IMR-90 (cell line): Measurements from ENCODE around the gene CTTN. TPM values are rescaled to one million over a fixed set of nuclear protein-coding genes. Genes with fewer than 3 reads are reported as not detected.

Source experiments
- ATAC-seq: fragments of 200-7000 bp; cut with Tn5 transposase; 2 replicates; pipeline ENCODE4 v1.9.1; 2020; ENCODE audit warnings: low read depth, mild to moderate bottlenecking, moderate library complexity
- BruUV-seq: library from RNA; stranded (reverse); fragments of 400-500 nt; replicated peaks from 2 replicates; lab custom pipeline; 2021; lab: Mats Ljungman, UMichigan
- CTCF ChIA-PET: fragments of 300-600 bp; formaldehyde crosslinking; extraction: SDS; loops from one replicate; lab custom pipeline; 2021; ENCODE audit warnings: antibody characterized with exemption; lab: Yijun Ruan, JAX
- POLR2A ChIA-PET: fragments of 300-600 bp; sonication (Branson Sonifier 250); formaldehyde crosslinking; loops from one replicate; lab custom pipeline; 2022; ENCODE audit warnings: antibody characterized with exemption; ENCODE audit not compliant: unreplicated experiment; lab: Charles Lee
- DNase-seq: peaks from one replicate; pipeline ENCODE4 v3.0.0; 2013
- H2AFZ ChIP-seq: replicated peaks from 2 replicates; pipeline ENCODE3; 2013; ENCODE audit warnings: low read length, mild to moderate bottlenecking; ENCODE audit not compliant: poor library complexity
- H2AK5ac ChIP-seq: 2 replicates; pipeline ENCODE4 v1.6.1; 2013; ENCODE audit warnings: low read depth, low read length, inconsistent platforms
- H2AK9ac ChIP-seq: replicated peaks from 2 replicates; pipeline ENCODE3; 2013; ENCODE audit warnings: mild to moderate bottlenecking, low read depth, low read length, moderate library complexity; ENCODE audit not compliant: poor library complexity
- H2BK120ac ChIP-seq: 2 replicates; pipeline ENCODE4 v1.6.1; 2013; ENCODE audit warnings: low read depth, low read length, inconsistent platforms
- H2BK15ac ChIP-seq: 3 replicates; pipeline ENCODE4 v1.6.1; 2013; ENCODE audit warnings: low read depth, low read length, inconsistent platforms
- H2BK20ac ChIP-seq: 2 replicates; pipeline ENCODE4 v1.6.1; 2013; ENCODE audit warnings: low read depth, mild to moderate bottlenecking, inconsistent platforms, low read length, moderate library complexity
- H2BK5ac ChIP-seq: 2 replicates; pipeline ENCODE4 v1.6.1; 2013; ENCODE audit warnings: mild to moderate bottlenecking, low read depth, low read length, inconsistent platforms; ENCODE audit not compliant: poor library complexity, severe bottlenecking
- H3K14ac ChIP-seq: replicated peaks from 2 replicates; pipeline ENCODE4 v1.6.1; 2013; ENCODE audit warnings: low read depth, low read length, inconsistent platforms
- H3K18ac ChIP-seq: 2 replicates; pipeline ENCODE4 v1.6.1; 2013; ENCODE audit warnings: low read depth, low read length, control low read depth
- H3K23ac ChIP-seq: 2 replicates; pipeline ENCODE4 v1.6.1; 2013; ENCODE audit warnings: low read depth, low read length, inconsistent platforms
- H3K27ac ChIP-seq: 2 replicates; pipeline ENCODE4 v1.5.1; 2013; ENCODE audit warnings: mild to moderate bottlenecking, control low read depth, low read length; ENCODE audit not compliant: insufficient read depth
- H3K27me3 ChIP-seq: 2 replicates; pipeline ENCODE4 v1.6.1; 2013; ENCODE audit warnings: low read length; ENCODE audit not compliant: control insufficient read depth, insufficient read depth
- H3K36me3 ChIP-seq: 2 replicates; pipeline ENCODE4 v1.6.1; 2013; ENCODE audit warnings: low read length, mixed read lengths; ENCODE audit not compliant: control insufficient read depth, insufficient read depth
- H3K4ac ChIP-seq: 2 replicates; pipeline ENCODE4 v1.6.1; 2013; ENCODE audit warnings: low read depth, low read length, inconsistent platforms
- H3K4me1 ChIP-seq: 2 replicates; pipeline ENCODE4 v1.6.1; 2013; ENCODE audit warnings: low read length, mixed read lengths; ENCODE audit not compliant: control insufficient read depth, insufficient read depth
- H3K4me2 ChIP-seq: 2 replicates; pipeline ENCODE4 v1.6.1; 2013; ENCODE audit warnings: low read depth, mild to moderate bottlenecking, control low read depth, low read length, moderate library complexity
- H3K4me3 ChIP-seq: 2 replicates; pipeline ENCODE4 v1.5.1; 2013; ENCODE audit warnings: low read depth, mild to moderate bottlenecking, control low read depth, low read length, moderate library complexity; ENCODE audit not compliant: insufficient read depth
- H3K56ac ChIP-seq: 2 replicates; pipeline ENCODE4 v1.6.1; 2013; ENCODE audit warnings: low read length, inconsistent platforms; ENCODE audit not compliant: insufficient read depth; ENCODE audit errors: extremely low read depth
- H3K79me1 ChIP-seq, 2 experiments: 2 replicates each; pipeline ENCODE4 v1.6.1; 2013; ENCODE audit warnings: low read length in 2 of 2, inconsistent platforms in 1 of 2, low read depth in 1 of 2
- H3K9ac ChIP-seq: 2 replicates; pipeline ENCODE4 v1.6.1; 2013; ENCODE audit warnings: low read depth, low read length, control low read depth
- H3K9me1 ChIP-seq: 2 replicates; pipeline ENCODE4 v1.6.1; 2013; ENCODE audit warnings: low read length, inconsistent platforms; ENCODE audit not compliant: insufficient read depth
- H3K9me3 ChIP-seq: 2 replicates; pipeline ENCODE4 v1.6.1; 2013; ENCODE audit warnings: low read length; ENCODE audit not compliant: control insufficient read depth, insufficient read depth
- H4K20me1 ChIP-seq: 2 replicates; pipeline ENCODE4 v1.6.1; 2013; ENCODE audit warnings: low read length, inconsistent platforms; ENCODE audit not compliant: insufficient read depth
- H4K5ac ChIP-seq: 2 replicates; pipeline ENCODE4 v1.6.1; 2013; ENCODE audit warnings: mild to moderate bottlenecking, low read depth, low read length, control low read depth
- H4K8ac ChIP-seq, 2 experiments: 2 replicates each; pipeline ENCODE4 v1.6.1; 2013; ENCODE audit warnings: low read depth in 2 of 2, low read length in 2 of 2, control low read depth in 1 of 2, inconsistent platforms in 1 of 2
- H4K91ac ChIP-seq: 2 replicates; pipeline ENCODE4 v1.6.1; 2013; ENCODE audit warnings: low read depth, low read length, inconsistent platforms; ENCODE audit not compliant: insufficient read depth
- CTCF ChIP-seq: conservative IDR thresholded peaks from 2 replicates; pipeline ENCODE4 v1.5.1; 2012; ENCODE audit warnings: mild to moderate bottlenecking, low read depth, low read length, improper control_type of control experiment
- FOS ChIP-seq: fragments of 150-350 bp; IDR thresholded peaks from 2 replicates; pipeline ENCODE4 v1.6.1; 2016; ENCODE audit warnings: low read depth, low read length
- MAFK ChIP-seq: IDR thresholded peaks from 2 replicates; pipeline ENCODE4 v1.6.1; 2012; ENCODE audit warnings: low read depth, low read length, improper control_type of control experiment
- MAZ ChIP-seq: IDR thresholded peaks from 2 replicates; pipeline ENCODE4 v1.6.1; 2012; ENCODE audit warnings: low read depth, mild to moderate bottlenecking, low read length, improper control_type of control experiment, moderate library complexity, borderline replicate concordance
- MXI1 ChIP-seq: IDR thresholded peaks from 2 replicates; pipeline ENCODE4 v1.6.1; 2012; ENCODE audit warnings: low read depth, mild to moderate bottlenecking, low read length, moderate library complexity, borderline replicate concordance
- NFE2L2 ChIP-seq: fragments of 150-350 bp; IDR thresholded peaks from 2 replicates; pipeline ENCODE4 v1.6.1; 2016; ENCODE audit warnings: low read depth, mild to moderate bottlenecking, low read length
- RFX5 ChIP-seq: IDR thresholded peaks from 2 replicates; pipeline ENCODE4 v1.8.0; 2012; ENCODE audit warnings: low read depth, mild to moderate bottlenecking, low read length, moderate library complexity
- SMC3 ChIP-seq: fragments of 150-350 bp; IDR thresholded peaks from 2 replicates; pipeline ENCODE4 v1.6.1; 2016; ENCODE audit warnings: low read depth, mild to moderate bottlenecking, antibody characterized with exemption, low read length, moderate library complexity
- USF2 ChIP-seq: fragments of 150-350 bp; IDR thresholded peaks from 2 replicates; pipeline ENCODE4 v1.6.1; 2017; ENCODE audit warnings: mild to moderate bottlenecking, antibody characterized with exemption, low read length, low read depth
- WGBS, 2 experiments: methylation state at CpG; one replicate each; pipeline versions ENCODE4 v1.1.5 to v1.1.7; 2013; ENCODE audit warnings: missing lambda C conversion rate in 2 of 2; ENCODE audit not compliant: insufficient read length in 1 of 2; ENCODE audit errors: extremely low coverage in 2 of 2; 5-methylcytosine and 5-hydroxymethylcytosine counted together
- dilution Hi-C: fragments of 300-500 bp; cut with HindIII; formaldehyde crosslinking; loops from one replicate; pipeline ENCODE4 v1.14.3; 2018; ENCODE audit warnings: low sequenced_read_pairs; ENCODE audit not compliant: unreplicated experiment
- in situ Hi-C: fragments of 300-500 bp; cut with MboI; formaldehyde crosslinking; loops from 3 replicates; pipeline ENCODE4 v1.14.3; 2019; ENCODE audit warnings: low sequenced_read_pairs, inconsistent platforms, mixed read lengths
- intact Hi-C: fragments of 100-400 bp; cut with micrococcal nuclease; formaldehyde crosslinking; loops from 2 replicates; pipeline ENCODE4 v1.10.0; 2022
- polyA plus RNA-seq, 3 experiments: library from polyadenylated mRNA; depleted of rRNA; stranded (reverse); fragments of >200 nt; gene quantifications; 2 replicates each; pipeline ENCODE4 v1.2.3, GENCODE V29; 2012; ENCODE audit warnings: low replicate concordance in 1 of 3
- total RNA-seq: library from RNA; depleted of rRNA; stranded (reverse); fragments of >200 nt; gene quantifications from 2 replicates; pipeline ENCODE4 v1.2.3, GENCODE V29; 2012

Gene CTTN
- total and polyA plus RNA-seq, 2 of the 4 experiments (the other 2 are of a cell fraction), result 287 to 296 TPM

GRCh38 chr11:70400643-70401042 is 2.3 kb downstream of the CTTN start:
- Histone ChIP-seq H2BK20ac (no peak overlapping the region), H2AFZ (no peak overlapping the region), H3K4ac (no peak overlapping the region; the same call in 1 of the 2 replicates), H3K18ac (no peak overlapping the region), H3K14ac (peak overlapping the region; percentile 53), H3K9me3 (no peaks in the 10 kb centered on the region), H3K79me1 (peaks cover 5 to 53% of the 10 kb centered on the region in 2 experiments), H3K9ac (peak overlapping the region; percentile 16; the same call in 1 of the 2 replicates), H3K23ac (no peak overlapping the region), H2BK120ac (no peak overlapping the region), H4K8ac (peak overlapping the region in 1 of 2 experiments; percentile 15; a peak in 1 of 4 replicates), H4K20me1 (peaks cover 66% of the 10 kb centered on the region), H2BK15ac (no peak overlapping the region), H4K91ac (no peak overlapping the region), H3K4me3 (no peak overlapping the region), H3K9me1 (peaks cover 23% of the 10 kb centered on the region), H4K5ac (no peak overlapping the region), H2BK5ac (peak overlapping the region; percentile 57), H2AK5ac (peak overlapping the region; percentile 78; the same call in 1 of the 2 replicates), H3K4me2 (peak overlapping the region; percentile 84), H3K36me3 (peaks cover 17% of the 10 kb centered on the region), H3K4me1 (peaks cover 17% of the 10 kb centered on the region), H3K56ac (no peak overlapping the region), H2AK9ac (peak overlapping the region; percentile 89), H3K27ac (peak overlapping the region; percentile 99), H3K27me3 (no peaks in the 10 kb centered on the region)
- TF ChIP-seq USF2 (no peak), MAFK (no peak), MAZ (no peak), RFX5 (no peak), FOS (no peak), SMC3 (no peak), NFE2L2 (no peak), CTCF (no peak), MXI1 (no peak)
- ChIA-PET POLR2A (interaction anchor here (0.6 kb wide), 1 partner anchor 24 kb away, joined by 3 read pairs; no protein-coding TSS in a partner anchor), CTCF (interaction anchor here (1.4 kb wide), 1 partner anchor 15 kb away, joined by 6 read pairs; no protein-coding TSS in a partner anchor)
- ATAC-seq, result no peak
- in situ Hi-C loops, result no loop called here
- no TSS peak for BruUV-seq
- dilution Hi-C loops, result no loop called here
- no peak for DNase-seq
- intact Hi-C loops, result no loop called here
- WGBS, 2 experiments, result 100% methylated on average over 1 of the region's 8 CpGs; no CpG with 5 or more reads in 1 of the 2 experiments
